HG03521 (cell line): ENCODE results near the gene SIRT3.
"Not testable (repeated sequence)": the region's sequence is repeated elsewhere in the genome, so short reads cannot be mapped to it uniquely, and the experiment has no call there.

ENCODE experiments used
- ATAC-seq: cut with Tn5 transposase; IDR thresholded peaks from one replicate; pipeline ENCODE4 v1.9.1; 2021; ENCODE audit warnings: mild to moderate bottlenecking, moderate library complexity; ENCODE audit not compliant: unreplicated experiment

SIRT3 gene

DNA sequence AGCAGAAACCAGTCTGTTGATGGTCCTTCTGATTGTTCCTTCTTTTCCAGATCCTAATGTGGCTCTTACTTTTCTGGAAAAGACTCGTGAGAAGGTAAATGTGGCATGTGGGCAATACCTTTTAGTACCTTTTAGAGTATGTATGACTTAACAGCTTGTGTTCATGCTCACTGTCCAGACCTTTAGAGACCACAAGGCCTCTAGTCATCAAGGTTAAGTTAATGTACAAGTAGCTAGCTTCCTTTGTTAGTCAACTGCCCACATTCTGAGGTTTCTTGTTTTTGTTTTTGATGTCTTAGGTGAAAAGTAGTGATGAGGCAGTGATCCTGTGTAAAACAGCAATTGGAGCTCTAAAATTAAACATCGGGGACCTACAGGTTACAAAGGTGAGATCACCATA lies 8.2 kb upstream of the SIRT3 start:
- no peak for ATAC-seq

DNA sequence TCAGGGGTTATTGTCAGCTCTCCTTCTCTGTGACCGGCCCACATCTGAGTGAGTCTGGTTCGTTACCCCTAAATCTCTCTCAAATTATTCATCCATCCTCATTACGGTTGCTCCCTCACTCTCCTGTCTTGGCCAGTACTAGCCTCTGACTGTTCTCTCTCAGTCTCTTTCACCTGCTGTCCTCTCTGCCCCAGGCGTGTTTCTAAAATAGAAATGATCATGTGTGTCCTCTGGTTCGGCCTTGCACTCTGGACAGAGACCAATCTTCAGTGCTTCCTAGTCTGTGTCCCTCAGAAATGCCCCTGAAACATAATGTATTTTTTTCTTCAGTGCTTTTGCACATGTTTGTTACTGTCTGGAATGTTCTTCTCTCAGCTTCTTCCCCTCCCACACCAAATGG lies 5.5 kb upstream of the SIRT3 start:
- ATAC-seq: no peak

DNA sequence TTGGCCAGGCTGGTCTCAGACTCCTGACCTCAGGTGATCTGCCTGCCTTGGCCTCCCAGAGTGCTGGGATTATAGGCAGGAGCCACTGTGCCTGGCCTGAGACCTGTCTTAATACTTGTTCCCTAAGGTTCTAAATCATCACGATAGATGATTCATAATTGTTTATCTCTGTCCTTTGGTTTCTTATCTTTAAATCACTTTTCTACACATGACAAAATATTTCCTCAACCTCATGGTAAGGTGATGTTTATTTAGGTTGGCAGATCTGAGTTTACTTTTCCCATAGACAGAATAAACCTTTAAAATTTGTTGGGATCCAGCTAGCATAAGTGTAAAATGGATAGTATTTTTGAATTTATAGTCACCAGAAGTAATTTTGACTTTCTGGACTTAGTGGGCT lies 4.2 kb upstream of the SIRT3 start:
- ATAC-seq: no peak

DNA sequence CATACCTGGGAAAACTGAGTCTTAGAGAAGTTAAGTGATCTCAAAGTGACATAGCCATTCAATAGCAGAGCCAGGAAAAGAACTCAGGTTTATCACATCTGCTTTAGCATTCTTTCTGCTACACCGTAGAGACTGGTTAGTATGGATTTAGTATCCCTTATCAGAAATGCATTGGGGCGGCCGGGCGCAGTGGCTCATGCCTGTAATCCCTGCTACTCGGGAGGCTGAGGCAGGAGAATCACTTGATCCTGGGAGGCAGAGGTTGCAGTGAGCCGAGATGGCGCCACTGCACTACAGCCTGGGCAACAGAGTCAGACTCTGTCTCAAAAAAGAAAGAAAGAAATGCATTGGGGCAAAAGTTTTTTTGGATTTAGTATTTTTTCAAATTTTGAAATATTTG lies 2.2 kb upstream of the SIRT3 start:
- ATAC-seq: not testable (repeated sequence)

DNA sequence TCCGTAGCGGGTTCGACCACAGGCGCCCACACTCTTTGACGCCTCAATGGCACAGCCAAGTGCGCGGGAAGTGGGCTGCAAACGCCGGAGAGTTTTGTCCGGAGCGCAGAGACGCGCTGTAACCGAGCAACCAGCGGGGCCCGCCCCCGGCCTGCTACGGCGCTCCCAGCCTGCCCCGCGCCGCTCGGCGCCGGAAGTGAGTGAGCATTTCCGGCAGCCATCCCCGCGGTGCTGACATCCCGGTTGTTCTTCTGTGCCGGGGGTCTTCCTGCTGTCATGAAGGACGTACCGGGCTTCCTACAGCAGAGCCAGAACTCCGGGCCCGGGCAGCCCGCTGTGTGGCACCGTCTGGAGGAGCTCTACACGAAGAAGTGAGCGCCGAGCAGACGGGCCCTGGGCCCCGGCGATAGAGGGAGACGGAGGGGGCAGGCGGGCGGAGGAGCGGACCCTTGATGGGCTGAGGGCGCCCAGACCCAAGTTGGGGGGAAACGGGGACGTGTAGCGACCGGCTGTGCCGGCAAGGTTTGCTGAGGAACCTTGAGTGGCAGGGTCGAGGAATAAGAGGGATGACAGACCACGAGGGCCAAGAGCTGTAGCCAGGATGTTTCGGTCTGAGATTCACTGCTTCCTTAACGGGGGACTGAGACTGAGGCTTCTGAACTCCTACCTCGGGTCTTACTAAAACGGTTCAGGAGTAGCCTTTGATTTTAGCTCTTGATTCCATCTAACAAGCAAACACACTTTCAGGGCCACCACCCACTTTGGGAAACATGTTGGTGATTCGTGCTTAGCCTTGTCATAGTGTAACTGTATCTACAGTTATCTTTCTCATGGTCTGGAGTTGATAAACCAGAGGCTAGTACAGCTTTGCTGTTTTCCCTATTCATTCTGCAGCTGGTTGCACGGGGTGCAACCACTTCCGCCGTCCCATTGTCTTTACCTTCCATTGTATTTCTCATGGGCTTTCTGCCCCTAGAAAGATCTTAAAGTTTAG lies 929 bp upstream of the SIRT3 start, which contains the start of gene PSMD13:
Gene PSMD13, plus strand, starts transcription at position 203 of the 994 bp plus-strand sequence. Its CDS starts 74 bp downstream, at position 277.
- ATAC-seq: peak; percentile 69

DNA sequence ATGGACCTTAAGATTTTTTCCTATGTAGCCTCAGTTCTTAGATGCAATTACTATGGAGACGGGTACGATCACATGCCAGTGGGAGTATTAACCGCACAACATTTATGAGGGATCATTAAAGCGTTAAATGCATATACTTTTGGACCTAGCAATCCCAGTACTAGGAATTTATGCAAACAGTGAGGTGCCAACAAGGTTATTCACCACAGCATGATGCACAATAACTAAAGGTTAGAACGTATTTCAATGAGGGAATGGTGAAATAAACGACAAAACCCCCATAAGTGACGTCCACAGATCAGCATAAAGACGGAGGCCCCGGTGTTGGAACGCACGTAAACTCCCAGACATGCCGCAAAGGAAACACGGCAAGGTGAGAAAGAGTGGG lies 539 bp downstream of the SIRT3 start:
- no peak for ATAC-seq

DNA sequence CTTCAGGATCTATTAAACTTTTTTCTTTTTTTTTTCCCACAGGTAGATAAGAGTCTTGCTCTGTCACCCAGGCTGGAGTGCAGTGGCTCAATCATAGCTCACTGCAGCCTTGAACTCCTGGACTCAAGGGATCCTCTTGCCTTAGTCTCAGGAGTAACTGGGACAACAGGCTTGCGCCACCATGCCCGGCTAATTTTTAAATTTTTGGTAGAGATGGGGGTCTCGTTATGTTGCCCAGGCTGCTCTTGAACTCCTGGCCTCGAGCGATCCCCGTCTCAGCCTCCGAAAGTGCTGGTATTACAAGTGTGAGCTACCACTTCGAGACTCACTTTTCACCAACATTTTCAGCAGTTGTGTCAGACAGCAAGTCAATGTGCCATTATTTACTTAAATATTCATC lies 962 bp downstream of the SIRT3 start:
- no peak for ATAC-seq

DNA sequence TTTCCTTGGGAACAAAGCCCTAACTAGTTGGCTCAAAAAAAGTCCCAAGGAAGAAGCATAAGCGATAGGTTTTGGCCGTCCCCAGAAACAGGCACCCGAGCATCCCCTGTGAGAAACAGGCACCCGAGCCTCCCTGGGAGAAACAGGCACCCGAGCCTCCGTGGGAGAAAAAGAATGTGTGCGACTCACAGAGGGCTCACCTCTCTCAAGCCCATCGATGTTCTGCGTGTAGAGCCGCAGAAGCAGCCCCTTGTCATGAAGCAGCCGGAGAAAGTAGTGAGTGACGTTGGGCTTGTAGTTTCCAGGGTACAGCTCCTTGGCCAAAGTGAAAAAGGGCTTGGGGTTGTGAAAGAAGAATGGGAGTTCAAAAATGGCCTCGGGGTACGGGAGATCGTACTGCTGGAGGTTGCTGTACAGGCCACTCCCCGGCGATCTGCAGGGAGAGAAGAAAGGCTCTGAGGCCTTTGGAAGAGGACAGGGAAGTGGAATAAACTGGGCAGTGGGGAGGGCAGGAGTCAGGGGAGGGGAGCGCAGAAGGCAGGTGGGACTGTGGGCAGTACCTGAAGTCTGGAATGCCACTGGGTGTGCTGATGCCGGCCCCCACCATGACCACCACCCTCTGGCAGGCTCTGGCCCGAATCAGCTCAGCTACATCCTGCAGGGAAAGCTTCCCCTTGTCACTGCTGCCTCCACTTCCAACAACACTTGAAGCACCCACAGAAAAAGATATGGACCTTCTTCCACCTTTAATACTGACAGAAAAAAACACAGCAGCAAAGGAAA lies 3.2 kb downstream of the SIRT3 start:
- no peak for ATAC-seq

DNA sequence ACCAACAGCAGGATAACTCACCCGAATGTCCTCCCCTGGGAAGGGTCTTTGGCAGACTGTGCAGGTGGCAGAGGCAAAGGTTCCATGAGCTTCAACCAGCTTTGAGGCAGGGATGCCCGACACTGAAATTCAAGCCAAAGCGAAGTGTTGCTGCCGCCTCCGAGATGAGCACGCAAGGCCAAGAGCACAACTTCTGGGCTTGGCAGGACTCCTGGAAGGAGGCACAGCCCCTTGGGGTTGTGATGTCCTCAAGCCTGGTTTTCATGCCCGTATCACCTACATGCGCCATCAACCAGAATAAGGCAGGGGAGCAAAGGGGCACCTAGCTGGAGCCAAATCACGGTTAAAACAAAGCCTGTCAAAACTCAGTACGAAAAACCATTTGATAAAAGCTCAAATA lies 5.7 kb downstream of the SIRT3 start:
- no peak for ATAC-seq

DNA sequence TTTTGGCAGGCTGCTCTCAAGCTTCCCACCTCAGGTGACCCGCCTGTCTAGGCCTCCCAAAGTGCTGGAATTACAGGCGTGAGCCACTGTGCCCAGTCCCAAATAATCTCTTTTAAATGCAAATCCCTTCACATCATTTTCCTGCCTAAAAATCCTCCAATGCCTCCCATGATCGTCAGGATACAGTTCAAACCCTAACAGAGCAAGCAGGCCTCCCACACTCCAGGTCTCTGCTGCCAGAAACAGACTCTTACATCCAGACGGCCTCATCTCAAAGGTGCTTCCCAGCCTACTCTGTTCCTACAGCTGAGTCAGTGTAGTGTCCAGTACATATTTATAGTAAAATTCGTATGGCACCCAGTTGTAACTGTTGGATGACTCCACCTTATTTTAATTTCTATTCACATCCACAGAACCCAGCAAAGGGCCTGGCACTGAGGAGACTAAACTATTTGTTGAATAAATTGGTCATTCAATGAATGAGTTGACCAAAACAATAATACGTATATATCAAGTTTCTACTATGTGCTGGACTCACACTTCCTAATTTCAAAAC lies 8.2 kb downstream of the SIRT3 start:
- ATAC-seq: no peak

DNA sequence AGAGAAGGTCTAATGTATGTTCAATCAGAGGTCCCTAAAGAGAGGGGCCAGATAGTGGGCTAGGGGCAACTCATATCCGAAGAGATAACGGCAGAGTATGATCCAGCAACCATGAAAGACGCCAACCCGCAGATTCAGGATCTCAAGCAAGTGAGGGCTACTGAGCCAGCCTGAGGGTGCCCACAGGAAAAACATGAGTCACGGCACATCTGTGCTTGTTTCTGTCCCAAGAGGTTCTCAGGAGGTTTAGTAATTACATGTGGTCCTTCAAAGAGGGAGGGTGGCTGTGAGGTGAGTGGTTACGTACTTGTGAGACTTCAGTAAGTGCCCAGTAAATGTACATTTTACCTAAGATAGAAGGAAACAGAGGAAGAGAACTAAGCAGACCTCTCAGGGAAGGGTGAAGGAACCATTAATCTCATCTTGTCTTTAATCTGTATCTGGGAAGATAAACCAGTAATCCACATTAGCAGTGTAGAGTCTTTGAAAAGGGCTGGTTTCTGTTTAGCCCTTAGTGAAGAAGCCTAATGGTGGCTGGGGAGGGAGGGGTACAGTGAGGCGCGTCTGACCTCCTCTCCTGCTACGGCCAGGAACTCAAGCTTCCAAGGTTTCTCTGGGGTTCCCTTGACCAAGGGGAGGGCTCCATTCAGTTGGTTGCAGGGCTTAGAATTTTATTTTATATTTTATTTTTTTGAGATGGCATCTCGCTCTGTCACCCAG lies 10.2 kb downstream of the SIRT3 start:
- no peak for ATAC-seq

DNA sequence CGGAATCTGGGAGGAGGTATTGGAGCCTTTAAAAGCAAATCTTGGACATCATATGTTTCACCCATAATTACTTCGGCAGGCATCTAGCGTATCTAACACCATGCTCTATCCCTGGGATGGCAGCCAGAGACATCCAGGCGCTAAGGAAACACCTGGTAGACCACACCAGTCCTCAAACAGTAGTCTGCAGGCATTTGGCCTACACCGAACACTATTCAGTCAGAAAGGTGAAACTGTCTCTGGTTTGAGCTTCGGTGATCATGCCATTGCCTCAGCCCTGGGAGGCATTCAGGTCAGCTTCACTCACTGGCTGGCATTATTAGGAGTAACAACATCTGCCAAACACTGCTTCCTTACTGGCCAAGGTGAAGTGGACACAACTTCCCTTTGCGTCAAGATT lies 11.7 kb downstream of the SIRT3 start:
- ATAC-seq: no peak

DNA sequence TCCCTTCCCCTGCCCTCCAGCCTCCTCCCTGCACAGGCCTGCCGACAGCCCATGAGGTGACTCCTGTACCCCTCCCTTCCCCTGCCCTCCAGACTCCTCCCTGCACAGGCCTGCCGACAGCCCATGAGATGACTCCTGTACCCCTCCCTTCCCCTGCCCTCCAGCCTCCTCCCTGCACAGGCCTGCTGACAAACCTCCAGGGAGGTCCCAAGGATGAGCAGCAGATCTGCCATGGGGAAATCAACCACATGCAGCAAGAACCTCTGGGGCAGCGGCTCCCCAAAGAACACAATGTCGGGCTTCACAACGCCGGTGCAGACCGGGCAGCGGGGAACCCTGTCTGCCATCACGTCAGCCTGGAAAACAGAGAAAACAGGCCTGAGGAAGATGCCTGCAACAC lies 12.3 kb downstream of the SIRT3 start:
- ATAC-seq: no peak

DNA sequence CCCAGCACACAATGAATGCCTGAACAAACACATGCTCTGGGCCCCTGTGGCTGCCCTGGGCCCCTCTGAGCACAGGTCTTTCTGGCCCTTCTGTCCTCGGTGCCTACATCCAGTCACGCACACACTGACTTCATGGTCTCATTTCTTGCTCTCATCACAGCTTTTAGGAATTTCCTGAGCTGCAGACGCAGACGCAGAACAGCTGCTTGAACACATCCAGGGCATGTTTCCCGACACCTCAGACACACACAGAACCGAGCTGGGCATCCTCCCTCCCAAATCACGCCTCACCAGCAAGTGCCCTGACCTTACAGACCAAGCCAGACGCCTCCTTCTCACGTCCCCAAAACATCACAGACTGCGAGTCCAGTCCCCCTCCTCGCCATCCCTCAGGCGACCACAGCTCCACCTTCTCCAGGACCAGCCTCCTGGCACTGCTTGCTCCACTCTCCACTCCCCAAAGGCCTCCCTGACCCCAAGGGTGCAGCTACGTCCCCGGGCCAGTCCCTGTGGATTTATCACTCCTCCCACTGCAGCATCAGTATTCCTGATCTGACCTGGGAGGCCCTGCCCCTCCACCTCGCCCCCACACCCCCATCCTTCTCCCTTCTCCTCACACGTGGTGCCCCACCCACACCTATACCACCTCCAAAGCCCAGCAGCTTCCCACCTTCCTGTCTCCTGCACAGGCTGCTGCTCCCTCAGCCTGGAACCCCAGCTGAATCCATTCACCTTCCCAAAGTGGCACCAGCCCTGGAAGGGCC lies 12.9 kb downstream of the SIRT3 start:
- no peak for ATAC-seq

DNA sequence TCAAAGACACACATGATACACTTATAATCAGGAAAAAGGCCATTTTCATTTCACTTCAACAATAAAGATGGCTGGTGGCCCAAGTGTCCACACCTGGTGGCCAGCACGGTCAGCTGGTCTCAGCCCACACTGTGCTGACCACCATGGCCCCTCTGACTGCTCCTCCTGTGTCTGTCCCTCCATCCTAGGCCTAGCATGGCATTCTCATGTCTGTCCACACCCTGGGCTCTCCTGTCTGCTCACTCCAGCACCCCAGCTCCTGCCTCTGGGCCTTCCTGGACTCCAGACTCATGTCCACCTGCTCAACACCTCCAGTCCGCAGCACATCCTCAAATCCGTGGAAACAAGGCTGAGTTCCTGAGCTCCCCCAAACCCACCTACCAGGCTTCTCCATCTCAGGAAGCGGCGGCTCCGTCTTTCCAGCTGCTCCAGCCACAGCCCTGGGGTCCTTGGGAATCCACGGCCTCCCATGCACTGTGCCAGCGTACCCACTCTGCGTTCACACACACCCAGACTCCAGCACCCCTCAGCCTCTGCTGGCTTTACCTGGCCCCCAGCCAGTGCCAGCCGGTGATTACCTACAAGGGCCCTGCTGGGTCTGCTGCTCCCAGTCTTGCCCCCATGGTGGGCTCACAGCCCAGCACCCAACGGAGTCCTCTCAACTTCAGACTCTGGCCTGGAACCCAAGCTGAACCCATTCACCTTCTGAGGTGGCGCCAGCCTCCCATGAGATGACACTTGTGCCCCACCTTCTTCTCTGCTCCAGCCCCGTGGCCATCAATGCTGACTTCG lies 13.9 kb downstream of the SIRT3 start:
- no peak for ATAC-seq

DNA sequence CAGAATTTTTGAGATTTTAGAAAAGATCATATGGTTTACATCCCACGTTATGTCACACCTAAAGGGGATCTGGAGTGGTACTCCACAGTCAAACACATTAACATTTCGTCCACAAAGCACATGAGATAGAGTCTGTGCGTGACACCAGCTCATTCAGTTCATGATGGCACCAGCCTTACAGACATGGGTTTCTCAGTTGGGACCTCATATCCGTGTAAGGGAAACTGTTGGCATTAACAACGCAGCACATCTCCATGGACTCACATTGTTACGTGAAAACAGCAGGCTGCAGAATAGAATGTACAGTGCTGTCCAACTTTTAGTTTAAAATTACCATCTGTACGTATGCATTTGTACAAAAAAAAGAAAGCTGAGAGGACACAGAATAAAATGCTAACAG lies 14.6 kb downstream of the SIRT3 start:
- ATAC-seq: no peak

DNA sequence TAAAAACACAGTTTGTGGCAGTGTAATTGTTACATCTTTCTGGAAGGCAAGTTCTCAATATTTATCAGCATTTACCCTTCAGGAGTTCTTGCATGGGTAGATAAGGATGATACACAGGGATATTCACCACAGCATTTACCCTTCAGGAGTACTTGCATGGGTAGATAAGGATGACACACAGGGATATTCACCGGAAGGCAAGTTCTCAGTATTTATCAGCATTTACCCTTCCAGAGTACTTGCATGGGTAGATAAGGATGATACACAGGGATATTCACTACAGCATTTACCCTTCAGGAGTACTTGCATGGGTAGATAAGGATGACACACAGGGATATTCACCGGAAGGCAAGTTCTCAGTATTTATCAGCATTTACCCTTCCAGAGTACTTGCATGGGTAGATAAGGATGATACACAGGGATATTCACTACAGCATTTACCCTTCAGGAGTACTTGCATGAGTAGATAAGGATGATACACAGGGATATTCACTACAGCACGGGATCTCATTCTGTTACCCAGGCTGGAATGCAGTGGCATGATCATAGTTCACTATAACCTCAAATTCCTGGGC lies 15.4 kb downstream of the SIRT3 start:
- ATAC-seq: not testable (repeated sequence)

DNA sequence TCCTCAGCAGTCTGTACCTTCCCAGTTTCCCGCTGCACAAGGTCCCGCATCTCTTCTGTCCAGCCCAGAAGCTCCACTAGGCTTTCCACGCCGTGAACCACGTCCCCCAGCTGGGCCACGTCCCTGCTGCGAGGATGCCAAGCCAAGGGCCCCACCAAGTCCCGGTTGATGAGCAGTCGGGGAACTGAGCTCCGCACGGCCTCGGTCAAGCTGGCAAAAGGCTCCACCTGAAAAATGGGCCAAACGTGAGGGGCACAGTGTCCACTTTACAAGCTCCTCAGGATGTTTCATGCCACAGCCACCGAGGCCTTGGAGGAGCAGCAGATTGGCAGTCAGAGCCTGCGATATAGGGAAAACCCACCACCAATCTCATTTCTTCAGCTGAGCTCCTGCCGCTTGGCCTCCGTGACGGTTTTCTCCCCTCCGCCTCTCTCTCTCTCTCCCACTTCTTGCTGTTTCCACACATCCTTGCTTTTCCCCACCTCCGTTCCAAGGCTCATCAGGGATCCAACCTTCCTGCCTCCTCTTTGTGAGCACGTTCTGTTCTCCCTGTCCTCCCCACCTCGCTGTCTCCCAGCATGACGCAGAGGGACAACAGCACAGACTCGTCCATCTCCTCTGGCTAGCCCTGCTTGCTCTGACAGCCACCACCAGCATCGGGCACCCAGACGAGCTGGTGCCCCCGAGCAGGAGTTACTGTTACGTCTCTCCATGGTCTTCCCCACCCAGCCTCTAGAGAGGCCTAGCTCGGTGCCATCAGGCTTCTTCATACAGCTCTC lies 17.1 kb downstream of the SIRT3 start:
- ATAC-seq: no peak
